T-helper 9 cell (primary cell): ENCODE measurements around the gene NSUN7.
"Not testable (repeated sequence)": the region's sequence is repeated elsewhere in the genome, so short reads cannot be mapped to it uniquely, and the experiment has no call there.

ENCODE experiments used
- DNase-seq: peaks from one replicate; pipeline ENCODE4 v3.0.0-alpha.2; 2020

The NSUN7 gene

GRCh38 chr4:40736910-40737309, 12.8 kb upstream of the NSUN7 start:
- DNase-seq: no peak

- DNase-seq: no peak
These were observed 11.9 kb upstream of the NSUN7 start for GRCh38 chr4:40737879-40738278.

GRCh38 chr4:40739347-40739746, 10.4 kb upstream of the NSUN7 start:
- DNase-seq: no peak

- no peak for DNase-seq
These were observed 5.5 kb upstream of the NSUN7 start for GRCh38 chr4:40744218-40744617.

GRCh38 chr4:40745285-40745984, 4.3 kb upstream of the NSUN7 start:
- DNase-seq: no peak

GRCh38 chr4:40747207-40747835, 2.4 kb upstream of the NSUN7 start:
- DNase-seq: no peak

GRCh38 chr4:40750461-40751258, 905 bp downstream of the NSUN7 start:
- no peak for DNase-seq

- DNase-seq: no peak
These were observed 5.9 kb downstream of the NSUN7 start for GRCh38 chr4:40755616-40756015.

GRCh38 chr4:40763228-40763716, 13.5 kb downstream of the NSUN7 start:
- DNase-seq: no peak

GRCh38 chr4:40769266-40769665, 19.5 kb downstream of the NSUN7 start:
- no peak for DNase-seq

GRCh38 chr4:40778090-40778489, 28.3 kb downstream of the NSUN7 start:
- DNase-seq: no peak

- DNase-seq: no peak
These were observed 33.1 kb downstream of the NSUN7 start for GRCh38 chr4:40782876-40783275.

GRCh38 chr4:40785727-40786126, 36.0 kb downstream of the NSUN7 start:
- DNase-seq: no peak

- no peak for DNase-seq
These were observed 38.6 kb downstream of the NSUN7 start for GRCh38 chr4:40788331-40788730.

- no peak for DNase-seq
These were observed 39.3 kb downstream of the NSUN7 start for GRCh38 chr4:40789031-40789430.

GRCh38 chr4:40789771-40790170, 40.0 kb downstream of the NSUN7 start:
- DNase-seq: no peak

- no peak for DNase-seq
These were observed 50.3 kb downstream of the NSUN7 start for GRCh38 chr4:40800064-40800463.

GRCh38 chr4:40804598-40804997, 54.8 kb downstream of the NSUN7 start:
- no peak for DNase-seq

- no peak for DNase-seq
These were observed 59.2 kb downstream of the NSUN7 start for GRCh38 chr4:40808926-40809457.

GRCh38 chr4:40811956-40812355, 62.2 kb downstream of the NSUN7 start:
- DNase-seq: no peak

- no peak for DNase-seq
These were observed 62.6 kb downstream of the NSUN7 start for GRCh38 chr4:40812386-40812785.

GRCh38 chr4:40812856-40813255, 63.1 kb downstream of the NSUN7 start:
- no peak for DNase-seq

GRCh38 chr4:40817157-40817556, 67.4 kb downstream of the NSUN7 start:
- DNase-seq: not testable (repeated sequence)
